ENCODE measurements around the gene SLC10A2.

DNA sequence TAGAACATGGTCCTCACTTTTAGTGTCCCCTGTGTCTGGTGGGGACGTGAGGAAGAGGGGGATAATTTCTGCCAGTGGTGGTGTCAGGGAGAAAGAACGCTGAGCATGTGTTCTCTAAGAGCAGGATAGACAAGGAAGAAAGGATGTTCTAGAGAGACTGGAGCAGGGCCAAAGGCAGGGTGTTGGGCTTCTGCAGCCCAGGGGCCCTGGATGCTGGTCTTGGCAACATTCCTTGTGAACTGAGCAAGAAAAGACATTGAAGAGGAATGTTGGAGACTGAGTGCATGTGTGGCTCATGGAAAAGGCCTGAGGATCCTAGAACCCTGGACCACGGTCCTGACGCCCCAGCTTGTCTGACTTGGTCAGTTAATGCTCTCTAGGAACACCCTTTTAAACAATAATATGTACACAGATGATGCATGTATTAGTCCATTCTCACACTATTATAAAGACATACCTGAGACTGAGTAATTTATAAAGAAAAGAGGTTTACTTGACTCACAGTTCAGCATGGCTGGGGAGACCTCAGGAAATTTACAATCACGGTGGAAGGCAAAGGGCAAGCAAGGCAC is 33.6 kb upstream of the SLC10A2 start:
- TF ChIP-seq, protein P1, sequence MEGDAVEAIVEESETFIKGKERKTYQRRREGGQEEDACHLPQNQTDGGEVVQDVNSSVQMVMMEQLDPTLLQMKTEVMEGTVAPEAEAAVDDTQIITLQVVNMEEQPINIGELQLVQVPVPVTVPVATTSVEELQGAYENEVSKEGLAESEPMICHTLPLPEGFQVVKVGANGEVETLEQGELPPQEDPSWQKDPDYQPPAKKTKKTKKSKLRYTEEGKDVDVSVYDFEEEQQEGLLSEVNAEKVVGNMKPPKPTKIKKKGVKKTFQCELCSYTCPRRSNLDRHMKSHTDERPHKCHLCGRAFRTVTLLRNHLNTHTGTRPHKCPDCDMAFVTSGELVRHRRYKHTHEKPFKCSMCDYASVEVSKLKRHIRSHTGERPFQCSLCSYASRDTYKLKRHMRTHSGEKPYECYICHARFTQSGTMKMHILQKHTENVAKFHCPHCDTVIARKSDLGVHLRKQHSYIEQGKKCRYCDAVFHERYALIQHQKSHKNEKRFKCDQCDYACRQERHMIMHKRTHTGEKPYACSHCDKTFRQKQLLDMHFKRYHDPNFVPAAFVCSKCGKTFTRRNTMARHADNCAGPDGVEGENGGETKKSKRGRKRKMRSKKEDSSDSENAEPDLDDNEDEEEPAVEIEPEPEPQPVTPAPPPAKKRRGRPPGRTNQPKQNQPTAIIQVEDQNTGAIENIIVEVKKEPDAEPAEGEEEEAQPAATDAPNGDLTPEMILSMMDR (IDR thresholded peaks at IDR 0.05) = no peak
- TF ChIP-seq POLR2A (IDR thresholded peaks at IDR 0.05) = no peak

All from uterus (tissue), 2 donors.